WTC11 (cell line): ENCODE measurements around the gene AGAP1. TPM values are rescaled to one million over a fixed set of nuclear protein-coding genes. Genes with fewer than 3 reads are reported as not detected.

Experiments used
- ATAC-seq: fragments of 200-7000 bp; cut with Tn5 transposase; 2 replicates; pipeline ENCODE4 v1.10.0; 2021; ENCODE audit warnings: mild to moderate bottlenecking, moderate library complexity
- CTCF ChIA-PET: fragments of 300-600 bp; sonication (Branson Sonifier 250); formaldehyde crosslinking; loops from one replicate; lab custom pipeline; 2021; ENCODE audit warnings: antibody characterized with exemption; lab: Charles Lee
- POLR2A ChIA-PET: fragments of 350-600 bp; sonication (Branson Sonifier 250); formaldehyde crosslinking; loops from one replicate; lab custom pipeline; 2021; ENCODE audit warnings: antibody characterized with exemption; lab: Charles Lee
- DNase-seq: peaks from one replicate; pipeline ENCODE4 v3.0.0; 2021; ENCODE audit warnings: low spot score
- H3K27ac Mint-ChIP-seq: 2 replicates; pipeline ENCODE4 v1.8.0; 2021; ENCODE audit warnings: mixed read lengths
- H3K27me3 Mint-ChIP-seq: 2 replicates; pipeline ENCODE4 v1.8.0; 2021; ENCODE audit warnings: low read depth, mild to moderate bottlenecking, moderate library complexity, mixed read lengths
- H3K36me3 Mint-ChIP-seq: 2 replicates; pipeline ENCODE4 v1.8.0; 2021; ENCODE audit warnings: mixed read lengths
- H3K4me1 Mint-ChIP-seq: 2 replicates; pipeline ENCODE4 v1.8.0; 2022; ENCODE audit warnings: mixed read lengths
- H3K4me3 Mint-ChIP-seq: 2 replicates; pipeline ENCODE4 v1.8.0; 2021; ENCODE audit warnings: mild to moderate bottlenecking, moderate library complexity, mixed read lengths
- H3K9me3 Mint-ChIP-seq: 2 replicates; pipeline ENCODE4 v1.8.0; 2021; ENCODE audit warnings: mixed read lengths
- CREB1 ChIP-seq: sonication (generic); formaldehyde crosslinking; IDR thresholded peaks from 2 replicates; pipeline ENCODE4 v1.8.0; 2023; ENCODE audit warnings: mild to moderate bottlenecking, missing genetic modification reagents
- E2F1 ChIP-seq: sonication (generic); formaldehyde crosslinking; IDR thresholded peaks from 2 replicates; pipeline ENCODE4 v1.8.0; 2022; ENCODE audit warnings: mild to moderate bottlenecking, missing genetic modification reagents
- ELF4 ChIP-seq: sonication (generic); formaldehyde crosslinking; IDR thresholded peaks from 2 replicates; pipeline ENCODE4 v1.8.1; 2022; ENCODE audit warnings: low read depth, mild to moderate bottlenecking, moderate library complexity, missing genetic modification reagents
- ESRRA ChIP-seq: sonication (generic); formaldehyde crosslinking; IDR thresholded peaks from 2 replicates; pipeline ENCODE4 v1.8.1; 2022; ENCODE audit warnings: mild to moderate bottlenecking, missing genetic modification reagents, borderline replicate concordance
- FOXK1 ChIP-seq: sonication (generic); formaldehyde crosslinking; IDR thresholded peaks from 2 replicates; pipeline ENCODE4 v1.8.0; 2022; ENCODE audit warnings: mild to moderate bottlenecking, moderate library complexity, missing genetic modification reagents
- FOXP1 ChIP-seq: sonication (generic); formaldehyde crosslinking; IDR thresholded peaks from 2 replicates; pipeline ENCODE4 v1.8.0; 2022; ENCODE audit warnings: missing genetic modification reagents, mild to moderate bottlenecking, moderate library complexity, borderline replicate concordance
- FOXP4 ChIP-seq: sonication (generic); formaldehyde crosslinking; IDR thresholded peaks from 2 replicates; pipeline ENCODE4 v1.8.0; 2022; ENCODE audit warnings: mild to moderate bottlenecking, missing genetic modification reagents
- HMGXB4 ChIP-seq: sonication (generic); formaldehyde crosslinking; IDR thresholded peaks from 2 replicates; pipeline ENCODE4 v1.8.1; 2023; ENCODE audit warnings: mild to moderate bottlenecking, moderate library complexity, missing genetic modification reagents
- KAT7 ChIP-seq: sonication (generic); formaldehyde crosslinking; IDR thresholded peaks from 2 replicates; pipeline ENCODE4 v1.8.1; 2023; ENCODE audit warnings: missing genetic modification reagents, mild to moderate bottlenecking, borderline replicate concordance
- MLX ChIP-seq: sonication (generic); formaldehyde crosslinking; IDR thresholded peaks from 2 replicates; pipeline ENCODE4 v1.8.1; 2023; ENCODE audit warnings: mild to moderate bottlenecking, missing genetic modification reagents, moderate library complexity
- ZNF121 ChIP-seq: sonication (generic); formaldehyde crosslinking; IDR thresholded peaks from 2 replicates; pipeline ENCODE4 v1.8.0; 2023; ENCODE audit warnings: missing genetic modification reagents
- ZNF138 ChIP-seq: sonication (generic); formaldehyde crosslinking; conservative IDR thresholded peaks from 2 replicates; pipeline ENCODE4 v1.8.1; 2022; ENCODE audit warnings: mild to moderate bottlenecking, moderate library complexity, missing genetic modification reagents
- ZNF416 ChIP-seq: fragments of 250-450 bp; sonication (Bioruptor Pico); IDR thresholded peaks from 2 replicates; pipeline ENCODE4 v1.9.0; 2021; ENCODE audit warnings: mild to moderate bottlenecking, inconsistent platforms
- ZNF512 ChIP-seq: sonication (generic); formaldehyde crosslinking; IDR thresholded peaks from 2 replicates; pipeline ENCODE4 v1.8.1; 2022; ENCODE audit warnings: missing genetic modification reagents, borderline replicate concordance
- total RNA-seq: library from RNA; stranded (reverse); gene quantifications from 3 replicates; pipeline ENCODE4 v1.2.3, GENCODE V29; 2021
- TF ChIP-seq, protein P1 (sequence below): sonication (generic); formaldehyde crosslinking; IDR thresholded peaks from 2 replicates; pipeline ENCODE4 v1.8.1; 2023; ENCODE audit warnings: mild to moderate bottlenecking, missing genetic modification reagents, borderline replicate concordance
- TF ChIP-seq, protein P2 (sequence below): fragments of 250-450 bp; sonication (Bioruptor Pico); IDR thresholded peaks from 2 replicates; pipeline ENCODE4 v1.9.0; 2021; ENCODE audit warnings: moderate library complexity, mild to moderate bottlenecking, inconsistent platforms, borderline replicate concordance
- TF ChIP-seq, protein P3 (sequence below): sonication (generic); formaldehyde crosslinking; conservative IDR thresholded peaks from 2 replicates; pipeline ENCODE4 v1.8.1; 2022; ENCODE audit warnings: mild to moderate bottlenecking, missing genetic modification reagents

Gene AGAP1
- total RNA-seq, 1 experiment from 2014 or later: 49.3 TPM

GRCh38 chr2:235709969-235710879 lies 216.4 kb downstream of the AGAP1 start (continued):
- TF ChIP-seq, protein P1, sequence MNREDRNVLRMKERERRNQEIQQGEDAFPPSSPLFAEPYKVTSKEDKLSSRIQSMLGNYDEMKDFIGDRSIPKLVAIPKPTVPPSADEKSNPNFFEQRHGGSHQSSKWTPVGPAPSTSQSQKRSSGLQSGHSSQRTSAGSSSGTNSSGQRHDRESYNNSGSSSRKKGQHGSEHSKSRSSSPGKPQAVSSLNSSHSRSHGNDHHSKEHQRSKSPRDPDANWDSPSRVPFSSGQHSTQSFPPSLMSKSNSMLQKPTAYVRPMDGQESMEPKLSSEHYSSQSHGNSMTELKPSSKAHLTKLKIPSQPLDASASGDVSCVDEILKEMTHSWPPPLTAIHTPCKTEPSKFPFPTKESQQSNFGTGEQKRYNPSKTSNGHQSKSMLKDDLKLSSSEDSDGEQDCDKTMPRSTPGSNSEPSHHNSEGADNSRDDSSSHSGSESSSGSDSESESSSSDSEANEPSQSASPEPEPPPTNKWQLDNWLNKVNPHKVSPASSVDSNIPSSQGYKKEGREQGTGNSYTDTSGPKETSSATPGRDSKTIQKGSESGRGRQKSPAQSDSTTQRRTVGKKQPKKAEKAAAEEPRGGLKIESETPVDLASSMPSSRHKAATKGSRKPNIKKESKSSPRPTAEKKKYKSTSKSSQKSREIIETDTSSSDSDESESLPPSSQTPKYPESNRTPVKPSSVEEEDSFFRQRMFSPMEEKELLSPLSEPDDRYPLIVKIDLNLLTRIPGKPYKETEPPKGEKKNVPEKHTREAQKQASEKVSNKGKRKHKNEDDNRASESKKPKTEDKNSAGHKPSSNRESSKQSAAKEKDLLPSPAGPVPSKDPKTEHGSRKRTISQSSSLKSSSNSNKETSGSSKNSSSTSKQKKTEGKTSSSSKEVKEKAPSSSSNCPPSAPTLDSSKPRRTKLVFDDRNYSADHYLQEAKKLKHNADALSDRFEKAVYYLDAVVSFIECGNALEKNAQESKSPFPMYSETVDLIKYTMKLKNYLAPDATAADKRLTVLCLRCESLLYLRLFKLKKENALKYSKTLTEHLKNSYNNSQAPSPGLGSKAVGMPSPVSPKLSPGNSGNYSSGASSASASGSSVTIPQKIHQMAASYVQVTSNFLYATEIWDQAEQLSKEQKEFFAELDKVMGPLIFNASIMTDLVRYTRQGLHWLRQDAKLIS (CRISPR knock-in tag): no peak
- no peak for TF ChIP-seq CREB1 (CRISPR knock-in tag)
- TF ChIP-seq E2F1 (CRISPR knock-in tag): no peak
- TF ChIP-seq ZNF138: no peak
- TF ChIP-seq, protein P2, sequence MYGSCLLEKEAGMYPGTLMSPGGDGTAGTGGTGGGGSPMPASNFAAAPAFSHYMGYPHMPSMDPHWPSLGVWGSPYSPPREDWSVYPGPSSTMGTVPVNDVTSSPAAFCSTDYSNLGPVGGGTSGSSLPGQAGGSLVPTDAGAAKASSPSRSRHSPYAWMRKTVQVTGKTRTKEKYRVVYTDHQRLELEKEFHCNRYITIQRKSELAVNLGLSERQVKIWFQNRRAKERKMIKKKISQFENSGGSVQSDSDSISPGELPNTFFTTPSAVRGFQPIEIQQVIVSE (CRISPR knock-in tag): no peak
- TF ChIP-seq ELF4: no peak

DNA sequence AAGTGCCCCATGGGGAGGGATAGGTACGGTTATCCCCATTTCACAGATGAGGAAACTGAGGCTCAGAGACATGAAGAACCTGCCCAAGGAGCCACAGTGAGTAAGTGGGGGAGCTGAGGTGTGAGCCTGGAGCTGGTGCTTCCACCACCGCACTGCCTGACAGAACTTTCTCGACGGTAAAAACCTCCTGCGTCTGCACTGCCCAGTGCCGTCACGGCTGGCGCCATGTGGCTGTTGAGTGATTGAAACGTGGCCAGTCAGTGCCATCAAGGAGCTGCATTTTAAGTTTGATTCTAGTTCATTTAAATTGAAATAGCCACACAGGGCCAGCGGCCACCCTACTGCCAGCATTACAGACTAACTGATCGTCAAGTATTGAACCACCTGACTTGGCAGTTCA lies 217.1 kb downstream of the AGAP1 start:
- POLR2A ChIA-PET: no interaction called here
- Mint-ChIP-seq H3K4me1 (peaks cover 6% of the 10 kb centered on the region), H3K27ac (no peak overlapping the region), H3K36me3 (peaks cover 17% of the 10 kb centered on the region), H3K27me3 (no peaks in the 10 kb centered on the region), H3K9me3 (no peaks in the 10 kb centered on the region), H3K4me3 (no peak overlapping the region)
- CTCF ChIA-PET: no interaction called here
- DNase-seq (no peak), ATAC-seq (no peak)
- TF ChIP-seq FOXK1 (CRISPR knock-in tag) (no peak), MLX (CRISPR knock-in tag) (no peak), ZNF121 (no peak), ZNF416 (CRISPR knock-in tag) (no peak), ESRRA (no peak), ZNF512 (no peak), HMGXB4 (CRISPR knock-in tag) (no peak), KAT7 (no peak), FOXP4 (CRISPR knock-in tag) (no peak), FOXP1 (CRISPR knock-in tag) (no peak)
- TF ChIP-seq, protein P3, sequence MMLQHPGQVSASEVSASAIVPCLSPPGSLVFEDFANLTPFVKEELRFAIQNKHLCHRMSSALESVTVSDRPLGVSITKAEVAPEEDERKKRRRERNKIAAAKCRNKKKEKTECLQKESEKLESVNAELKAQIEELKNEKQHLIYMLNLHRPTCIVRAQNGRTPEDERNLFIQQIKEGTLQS (CRISPR knock-in tag): no peak
- TF ChIP-seq, protein P1 (CRISPR knock-in tag): no peak
